GM10248 (cell line): Measurements from ENCODE around the gene DSC3.
A peak's percentile ranks its signal among the peaks of the same experiment; 100 is the strongest.
"Not testable (repeated sequence)": the region's sequence is repeated elsewhere in the genome, so short reads cannot be mapped to it uniquely, and the experiment has no call there.

Experiments
- CTCF ChIA-PET: fragments of 300-600 bp; sonication (Branson Sonifier 250); formaldehyde crosslinking; extraction: SDS; loops from one replicate; lab custom pipeline; 2021; ENCODE audit warnings: antibody characterized with exemption; lab: Yijun Ruan, JAX
- POLR2A ChIA-PET: fragments of 350-650 bp; sonication (Branson Sonifier 250); formaldehyde crosslinking; extraction: SDS; loops from one replicate; lab custom pipeline; 2020; ENCODE audit warnings: antibody characterized with exemption; lab: Yijun Ruan, JAX
- DNase-seq: peaks from one replicate; pipeline ENCODE4 v3.0.0; 2012; ENCODE audit errors: extremely low spot score
- CTCF ChIP-seq: IDR thresholded peaks from 2 replicates; pipeline ENCODE4 v1.5.1; 2012; ENCODE audit warnings: mild to moderate bottlenecking, low read depth; ENCODE audit errors: extremely low read depth, missing control alignments, control extremely low read depth

DSC3 gene

DNA sequence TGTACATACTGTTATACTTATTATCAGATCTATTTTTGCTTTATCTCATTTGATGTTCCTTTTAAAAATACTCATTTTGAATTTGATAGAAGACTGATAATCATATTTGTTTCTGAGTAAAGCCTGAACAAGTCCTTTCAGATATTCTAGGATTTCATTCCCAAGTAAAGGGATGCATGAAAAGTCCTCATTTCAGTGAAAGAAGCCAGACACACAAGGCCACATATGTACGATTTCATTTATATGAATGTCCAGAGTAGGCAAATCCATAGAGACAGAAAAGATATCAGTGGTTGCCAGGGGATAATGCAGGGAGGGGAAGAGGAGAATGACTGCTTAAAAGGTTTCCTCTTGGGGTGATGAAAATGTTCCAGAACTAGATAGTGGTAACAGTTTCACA is 53.4 kb downstream of the DSC3 start:
- no peak for DNase-seq
- CTCF ChIA-PET, result interaction anchor here (1.4 kb wide), 1 partner anchor 13 kb away, joined by 4 read pairs; no protein-coding TSS in a partner anchor
- POLR2A ChIA-PET, result no interaction called here
- no peak for TF ChIP-seq CTCF

DNA sequence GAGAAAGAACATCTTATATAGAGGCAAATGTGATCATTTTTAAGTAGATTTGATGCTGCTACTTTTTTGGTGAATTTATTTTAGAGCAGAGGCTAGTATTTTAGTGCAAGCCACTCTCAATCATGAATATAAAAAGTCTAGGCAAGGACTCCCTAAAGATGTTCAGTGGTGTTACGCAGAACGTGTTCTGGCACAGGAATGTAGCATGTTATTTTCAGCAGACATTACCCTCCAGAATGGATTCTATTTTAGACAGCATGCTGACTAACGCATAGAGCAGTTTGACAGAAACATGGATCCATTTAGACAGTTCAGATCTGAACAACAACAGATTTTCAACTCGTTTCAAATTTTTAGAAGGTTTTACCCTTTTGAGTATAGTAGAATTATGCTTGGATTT is 54.1 kb downstream of the DSC3 start:
- CTCF ChIA-PET, result interaction anchor here (1.4 kb wide), 1 partner anchor 13 kb away, joined by 4 read pairs; no protein-coding TSS in a partner anchor

DNA sequence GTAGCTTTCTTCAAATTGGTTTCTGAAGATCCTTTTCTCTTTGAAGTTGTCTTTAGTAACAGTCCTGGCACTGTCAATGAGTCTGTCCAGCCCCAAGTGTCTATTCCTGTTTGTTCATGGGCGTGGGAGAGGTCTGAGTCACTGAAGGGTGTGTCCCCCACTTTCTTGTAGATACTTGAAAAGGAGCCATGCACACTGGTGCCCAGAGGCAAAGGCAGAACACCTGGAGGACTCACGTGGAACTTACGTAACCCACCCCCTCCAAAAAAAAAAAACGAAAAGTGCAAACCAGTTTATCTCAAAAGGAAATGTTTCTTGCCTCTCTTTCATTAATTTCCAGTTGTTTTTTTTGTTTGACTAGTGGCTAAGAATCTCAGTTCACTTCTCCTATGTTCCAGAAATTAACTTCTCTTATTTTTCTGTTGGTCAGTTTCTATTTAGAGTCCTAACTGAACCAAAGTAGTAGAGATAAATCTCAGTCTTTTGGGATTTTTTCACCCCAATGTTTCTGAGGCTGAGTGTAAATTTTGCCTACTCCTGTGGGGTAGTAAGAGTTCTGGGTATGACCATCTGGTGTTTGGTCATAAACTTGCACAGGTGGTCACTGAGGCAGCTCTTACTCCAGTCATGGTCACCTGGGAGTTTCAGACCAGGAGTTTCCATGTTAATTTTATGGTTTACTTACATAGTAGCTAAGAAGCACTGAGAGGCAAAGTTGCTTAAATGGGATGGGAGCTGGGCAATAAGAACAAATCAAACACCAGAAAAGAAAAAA is 54.9 kb downstream of the DSC3 start:
- ChIA-PET POLR2A (no interaction called here), CTCF (no interaction called here)
- peak; percentile 19 for DNase-seq
- TF ChIP-seq CTCF, result no peak

More for the DNA sequence above, 54.1 kb downstream of the DSC3 start:
- POLR2A ChIA-PET, result no interaction called here
- TF ChIP-seq CTCF, result no peak
- no peak for DNase-seq

DNA sequence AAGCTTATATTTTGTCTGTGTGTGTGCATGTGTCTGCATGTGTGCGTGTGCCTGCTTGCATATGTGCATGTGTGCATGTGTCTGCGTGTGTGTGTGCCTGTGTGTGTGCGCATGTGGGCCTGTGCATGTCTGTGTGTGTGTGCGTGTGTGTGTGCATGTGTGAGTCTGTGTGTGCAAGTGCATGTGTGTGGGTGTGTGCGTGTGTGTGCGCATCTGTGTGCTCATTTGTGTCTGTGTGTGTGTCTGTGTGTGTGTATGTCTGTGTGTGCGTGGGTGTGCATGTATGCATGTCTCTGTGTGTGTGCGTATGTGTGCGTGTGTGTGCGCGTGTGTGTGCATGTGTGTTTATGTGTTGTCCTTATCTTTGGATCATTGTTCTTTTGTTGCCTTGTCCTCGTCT is 56.8 kb downstream of the DSC3 start:
- DNase-seq, result no peak
- TF ChIP-seq CTCF, result no peak
- ChIA-PET CTCF (interaction anchor here (1.6 kb wide), 1 partner anchor 19 kb away, joined by 3 read pairs; no protein-coding TSS in a partner anchor), POLR2A (no interaction called here)

- CTCF ChIA-PET, result no interaction called here
- POLR2A ChIA-PET, result no interaction called here
- TF ChIP-seq CTCF, result no peak
- DNase-seq, result no peak
These were observed 60.1 kb downstream of the DSC3 start for GRCh38 chr18:30982285-30982992.

- CTCF ChIA-PET, result interaction anchor here (1.4 kb wide), 1 partner anchor 10 kb away, joined by 4 read pairs; no protein-coding TSS in a partner anchor
- POLR2A ChIA-PET, DNase-seq: not testable (repeated sequence)
These were observed 64.5 kb downstream of the DSC3 start for GRCh38 chr18:30978091-30978490.
